HepG2 (cell line): ENCODE measurements around the gene BAG5. TPM values are rescaled to one million over a fixed set of nuclear protein-coding genes. Genes with fewer than 3 reads are reported as not detected.
A peak's percentile ranks its signal among the peaks of the same experiment; 100 is the strongest.

Experiments
- AHDC1 ChIP-seq: sonication (generic); formaldehyde crosslinking; IDR thresholded peaks from 2 replicates; pipeline ENCODE4 v1.5.1; 2020; ENCODE audit warnings: mild to moderate bottlenecking, missing genetic modification reagents, borderline replicate concordance
- GATAD2A ChIP-seq: IDR thresholded peaks from 2 replicates; pipeline ENCODE4 v1.6.1; 2016
- GLI4 ChIP-seq: sonication (generic); formaldehyde crosslinking; IDR thresholded peaks from 2 replicates; pipeline ENCODE4 v1.5.1; 2020; ENCODE audit warnings: missing genetic modification reagents, mild to moderate bottlenecking, moderate library complexity, borderline replicate concordance
- HMGXB3 ChIP-seq: sonication (generic); formaldehyde crosslinking; IDR thresholded peaks from 2 replicates; pipeline ENCODE4 v1.4.0; 2020; ENCODE audit warnings: missing genetic modification reagents, borderline replicate concordance
- KDM1A ChIP-seq: IDR thresholded peaks from 2 replicates; pipeline ENCODE4 v1.6.1; 2016; ENCODE audit warnings: missing compliant biosample characterization
- MXI1 ChIP-seq: IDR thresholded peaks from 3 replicates; pipeline ENCODE4 v1.6.1; 2012; ENCODE audit warnings: low read depth, low read length, inconsistent platforms, borderline replicate concordance
- NFKB2 ChIP-seq: sonication (generic); formaldehyde crosslinking; IDR thresholded peaks from 2 replicates; pipeline ENCODE4 v1.4.0; 2020; ENCODE audit warnings: missing genetic modification reagents, borderline replicate concordance
- POLR2A ChIP-seq, 2 experiments: IDR thresholded peaks; 2 replicates each; pipeline ENCODE4 v1.6.1; 2011; ENCODE audit warnings: low read depth in 2 of 2, low read length in 2 of 2, mild to moderate bottlenecking in 1 of 2, moderate library complexity in 1 of 2; ENCODE audit not compliant: insufficient read depth in 1 of 2
- SIX4 ChIP-seq: sonication (generic); formaldehyde crosslinking; IDR thresholded peaks from 2 replicates; pipeline ENCODE4 v1.4.0; 2020; ENCODE audit warnings: missing genetic modification reagents
- SRF ChIP-seq: IDR thresholded peaks from 2 replicates; pipeline ENCODE4 v1.6.1; 2011; ENCODE audit warnings: mild to moderate bottlenecking, low read depth, low read length, moderate library complexity
- ZFY ChIP-seq: sonication (generic); formaldehyde crosslinking; IDR thresholded peaks from 2 replicates; pipeline ENCODE4 v1.4.0; 2020; ENCODE audit warnings: missing genetic modification reagents
- ZKSCAN1 ChIP-seq: fragments of 150-350 bp; IDR thresholded peaks from 2 replicates; pipeline ENCODE4 v1.6.1; 2014; ENCODE audit warnings: low read length
- ZMYM3 ChIP-seq: sonication (generic); formaldehyde crosslinking; IDR thresholded peaks from 2 replicates; pipeline ENCODE4 v1.5.1; 2020; ENCODE audit warnings: mild to moderate bottlenecking, missing genetic modification reagents
- ZNF33B ChIP-seq: sonication (generic); formaldehyde crosslinking; IDR thresholded peaks from 2 replicates; pipeline ENCODE4 v1.5.1; 2020; ENCODE audit warnings: mild to moderate bottlenecking, missing genetic modification reagents
- ZNF547 ChIP-seq: sonication (generic); formaldehyde crosslinking; IDR thresholded peaks from 2 replicates; pipeline ENCODE4 v1.5.1; 2020; ENCODE audit warnings: mild to moderate bottlenecking, missing genetic modification reagents
- polyA plus RNA-seq, 8 experiments: library from polyadenylated mRNA; depleted of rRNA in 3 of 8; stranded (reverse) in 7 of 8; unstranded in 1 of 8; fragments of >200 nt; fragmentation: Illumina TruSeq in 4 of 8; extraction: Trizol in 4 of 8; gene quantifications; 2 replicates each; pipeline versions ENCODE4 v1.2.1 to v1.2.3, GENCODE V29; 2011 to 2016; ENCODE audit warnings: low read depth in 4 of 8, missing spikeins in 1 of 8, mixed read lengths in 1 of 8; ENCODE audit not compliant: insufficient read depth in 1 of 8
- total RNA-seq, 5 experiments: library from RNA; depleted of rRNA; stranded (reverse); fragments of >200 nt; fragmentation: Illumina TruSeq; extraction: Trizol; gene quantifications; 2 replicates each; pipeline ENCODE4 v1.2.3, GENCODE V29; 2016; ENCODE audit warnings: low read depth in 1 of 5
- TF ChIP-seq, protein P1 (sequence below): sonication (generic); formaldehyde crosslinking; IDR thresholded peaks from 2 replicates; pipeline ENCODE4 v1.4.0; 2020; ENCODE audit warnings: mild to moderate bottlenecking, low read depth, missing genetic modification reagents
- TF ChIP-seq, protein P2 (sequence below): sonication (generic); formaldehyde crosslinking; IDR thresholded peaks from 2 replicates; pipeline ENCODE4 v1.5.1; 2020; ENCODE audit warnings: missing genetic modification reagents, mild to moderate bottlenecking, borderline replicate concordance

The BAG5 gene
- total and polyA plus RNA-seq, 2 of the 13 experiments (the other 11 are each of a cell fraction or from before 2014, with no cell fraction given) = 3.5 to 21.0 TPM

- TF ChIP-seq AHDC1 (CRISPR knock-in tag) = peak; percentile 66; the same call in 1 of the 2 replicates
- TF ChIP-seq SIX4 (CRISPR knock-in tag) = no peak
- TF ChIP-seq, protein P1, sequence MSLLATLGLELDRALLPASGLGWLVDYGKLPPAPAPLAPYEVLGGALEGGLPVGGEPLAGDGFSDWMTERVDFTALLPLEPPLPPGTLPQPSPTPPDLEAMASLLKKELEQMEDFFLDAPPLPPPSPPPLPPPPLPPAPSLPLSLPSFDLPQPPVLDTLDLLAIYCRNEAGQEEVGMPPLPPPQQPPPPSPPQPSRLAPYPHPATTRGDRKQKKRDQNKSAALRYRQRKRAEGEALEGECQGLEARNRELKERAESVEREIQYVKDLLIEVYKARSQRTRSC (CRISPR knock-in tag) = no peak
- TF ChIP-seq GLI4 = 0 out of 2 replicates have a peak, but pooled peaks have one; percentile 12
- TF ChIP-seq GATAD2A (CRISPR knock-in tag) = peak; percentile 54
- TF ChIP-seq KDM1A (CRISPR knock-in tag) = no peak
- no peak for TF ChIP-seq HMGXB3 (CRISPR knock-in tag)
- peak; percentile 78 for TF ChIP-seq ZFY (CRISPR knock-in tag)
- TF ChIP-seq SRF = 0 out of 2 replicates have a peak, but pooled peaks have one; percentile 15
- TF ChIP-seq POLR2A (IDR thresholded peaks at IDR 0.05; ENCODE audit: insufficient read depth in 1 of 2, low read depth in 2 of 2, low read length in 2 of 2) = peak; percentile 64 to 71
- TF ChIP-seq NFKB2 (CRISPR knock-in tag) = peak; percentile 44; the same call in 1 of the 2 replicates
- TF ChIP-seq, protein P2, sequence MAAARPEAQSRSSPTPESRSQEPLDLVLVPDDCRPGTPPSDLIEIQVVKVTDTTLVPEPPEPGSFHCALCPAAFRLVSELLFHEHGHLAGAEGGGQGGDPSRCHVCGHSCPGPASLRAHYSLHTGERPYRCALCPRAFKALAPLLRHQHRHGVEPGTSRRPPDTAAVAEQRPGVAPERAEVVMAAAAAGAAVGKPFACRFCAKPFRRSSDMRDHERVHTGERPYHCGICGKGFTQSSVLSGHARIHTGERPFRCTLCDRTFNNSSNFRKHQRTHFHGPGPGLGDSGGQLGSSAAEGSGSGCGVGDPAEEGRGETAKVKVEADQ (CRISPR knock-in tag) = no peak
- TF ChIP-seq ZKSCAN1 = no peak
- 0 out of 2 replicates have a peak, but pooled peaks have one; percentile 13 for TF ChIP-seq ZNF547 (CRISPR knock-in tag)
- TF ChIP-seq ZNF33B (CRISPR knock-in tag) = no peak
- peak; percentile 77 for TF ChIP-seq ZMYM3 (CRISPR knock-in tag)
- TF ChIP-seq MXI1 = peak; percentile 99
Observed at GRCh38 chr14:103528587-103529382, 33.7 kb downstream of the BAG5 start, which contains the start of gene TRMT61A (continued).
